ENCODE data around the gene FBXL2.
A peak's percentile ranks its signal among the peaks of the same experiment; 100 is the strongest.
"Not testable (repeated sequence)": the region's sequence is repeated elsewhere in the genome, so short reads cannot be mapped to it uniquely, and the experiment has no call there.

Gene FBXL2

DNA sequence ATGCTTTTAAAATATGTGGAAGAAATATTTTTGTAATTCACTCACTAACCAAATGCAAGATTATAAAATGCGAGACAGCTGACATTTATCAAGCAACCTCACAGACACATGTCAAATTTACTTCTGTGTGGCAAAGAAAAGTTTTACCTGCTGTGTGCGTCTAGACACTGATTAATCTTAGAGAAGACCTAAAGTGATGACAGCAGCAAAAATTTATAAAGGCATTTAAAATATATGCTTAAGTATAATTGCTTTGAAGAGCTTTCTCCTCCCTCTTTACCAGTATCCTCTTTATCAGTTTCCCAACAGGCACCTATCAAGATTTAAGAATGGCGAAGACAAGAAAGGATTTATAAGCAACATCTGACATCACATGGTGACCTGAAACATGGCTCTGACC lies 125.7 kb downstream of the FBXL2 start:
- TF ChIP-seq, protein P1, sequence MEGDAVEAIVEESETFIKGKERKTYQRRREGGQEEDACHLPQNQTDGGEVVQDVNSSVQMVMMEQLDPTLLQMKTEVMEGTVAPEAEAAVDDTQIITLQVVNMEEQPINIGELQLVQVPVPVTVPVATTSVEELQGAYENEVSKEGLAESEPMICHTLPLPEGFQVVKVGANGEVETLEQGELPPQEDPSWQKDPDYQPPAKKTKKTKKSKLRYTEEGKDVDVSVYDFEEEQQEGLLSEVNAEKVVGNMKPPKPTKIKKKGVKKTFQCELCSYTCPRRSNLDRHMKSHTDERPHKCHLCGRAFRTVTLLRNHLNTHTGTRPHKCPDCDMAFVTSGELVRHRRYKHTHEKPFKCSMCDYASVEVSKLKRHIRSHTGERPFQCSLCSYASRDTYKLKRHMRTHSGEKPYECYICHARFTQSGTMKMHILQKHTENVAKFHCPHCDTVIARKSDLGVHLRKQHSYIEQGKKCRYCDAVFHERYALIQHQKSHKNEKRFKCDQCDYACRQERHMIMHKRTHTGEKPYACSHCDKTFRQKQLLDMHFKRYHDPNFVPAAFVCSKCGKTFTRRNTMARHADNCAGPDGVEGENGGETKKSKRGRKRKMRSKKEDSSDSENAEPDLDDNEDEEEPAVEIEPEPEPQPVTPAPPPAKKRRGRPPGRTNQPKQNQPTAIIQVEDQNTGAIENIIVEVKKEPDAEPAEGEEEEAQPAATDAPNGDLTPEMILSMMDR (conservative IDR thresholded peaks at IDR 0.05; ENCODE audit: low read depth, low read length) = no peak
- no peak for DNase-seq (ENCODE audit: low read depth)
- no peak overlapping the region for H3K4me3 ChIP-seq (ENCODE audit: low read depth, low read length)

DNA sequence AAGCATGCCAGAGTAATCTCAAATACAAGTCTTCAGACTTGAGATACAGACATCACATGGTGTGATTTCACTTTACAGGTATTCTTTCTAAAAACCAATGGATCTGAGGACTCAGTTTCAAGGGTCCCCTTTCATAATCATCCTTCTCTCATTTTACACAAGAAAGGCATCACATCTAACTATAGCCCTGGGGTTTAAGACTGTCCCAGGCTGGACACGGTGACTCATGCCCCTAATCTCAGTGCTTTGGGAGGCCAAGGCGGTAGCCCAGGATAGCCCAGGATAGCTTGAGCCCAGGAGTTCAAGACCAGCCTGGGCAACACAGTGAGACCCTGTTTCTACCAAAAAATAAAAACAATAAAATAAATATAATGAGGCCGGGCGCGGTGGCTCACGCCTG lies 126.5 kb downstream of the FBXL2 start:
- TF ChIP-seq, protein P1 (conservative IDR thresholded peaks at IDR 0.05; ENCODE audit: low read depth, low read length) = no peak
- no peak overlapping the region for H3K4me3 ChIP-seq (ENCODE audit: low read depth, low read length)
- no peak for DNase-seq (ENCODE audit: low read depth)

DNA sequence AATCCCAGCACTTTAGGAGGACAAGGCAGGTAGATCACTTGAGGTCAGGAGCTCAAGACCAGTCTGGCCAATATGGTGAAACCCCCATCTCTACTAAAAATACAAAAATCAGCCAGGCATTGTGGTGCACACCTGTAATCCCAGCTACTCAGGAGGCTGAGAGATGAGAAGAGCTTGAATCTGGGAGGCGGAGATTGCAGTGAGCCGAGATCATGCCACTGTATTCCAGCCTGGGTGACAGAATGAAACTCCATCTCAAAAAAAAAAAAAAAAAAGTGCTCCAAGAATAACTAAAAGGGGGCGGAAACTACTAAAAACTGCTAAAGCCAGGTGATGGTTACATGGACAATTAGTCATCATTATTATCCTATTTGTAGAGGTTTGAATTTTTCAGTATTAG lies 133.6 kb downstream of the FBXL2 start:
- DNase-seq (ENCODE audit: low read depth); H3K4me3 ChIP-seq (ENCODE audit: low read depth, low read length): not testable (repeated sequence)

DNA sequence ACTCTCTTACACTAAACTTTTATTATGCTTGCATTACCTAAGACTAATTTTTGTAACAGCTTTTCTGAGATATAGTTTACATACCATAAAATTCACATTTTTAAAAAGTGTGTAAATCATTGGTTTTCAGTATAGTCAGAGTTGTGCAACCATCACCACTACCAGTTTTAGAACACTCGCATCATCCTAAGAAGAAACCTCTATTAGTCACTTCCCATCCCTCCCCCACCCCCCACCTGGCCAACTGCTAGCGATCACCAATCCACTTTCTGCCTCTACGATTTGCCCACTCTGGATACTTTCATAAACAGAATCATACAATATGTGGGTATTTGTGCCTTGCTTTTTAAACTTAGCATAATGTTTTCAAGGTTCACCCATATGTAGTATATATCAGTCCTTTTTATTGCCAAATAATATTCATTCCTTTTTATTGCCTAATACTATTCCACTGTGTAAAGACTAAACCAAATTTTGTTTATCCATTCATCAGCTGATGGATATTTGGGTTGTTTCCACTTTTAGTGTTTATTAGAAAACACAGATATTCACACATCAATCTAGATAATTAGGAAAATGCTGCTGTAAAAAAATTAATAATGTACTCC lies 139.9 kb downstream of the FBXL2 start:
- H3K4me3 ChIP-seq (ENCODE audit: low read depth, low read length) = no peak overlapping the region
- peak; percentile 65 for DNase-seq (ENCODE audit: low read depth)
- TF ChIP-seq, protein P1 (conservative IDR thresholded peaks at IDR 0.05; ENCODE audit: low read depth, low read length) = no peak

DNA sequence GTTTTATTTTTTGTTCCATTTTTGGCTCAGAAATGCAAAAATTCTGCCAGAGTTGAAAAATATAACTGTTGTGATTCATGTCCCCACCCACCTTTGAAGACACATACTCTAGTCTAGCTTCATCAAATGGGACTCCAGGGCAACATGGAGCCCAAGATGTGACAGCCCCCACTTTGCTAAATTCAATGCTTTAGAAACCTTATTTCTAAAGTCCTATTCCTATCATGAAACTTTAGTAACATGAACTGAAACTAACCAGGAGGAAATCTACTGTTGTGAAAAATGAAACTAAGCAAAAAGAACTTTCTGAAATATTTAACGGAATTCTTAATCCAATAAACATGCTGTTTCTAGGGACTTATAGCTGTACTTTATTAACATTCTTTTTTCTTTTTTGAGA lies 142.7 kb downstream of the FBXL2 start:
- no peak overlapping the region for H3K4me3 ChIP-seq (ENCODE audit: low read depth, low read length)
- TF ChIP-seq, protein P1 (conservative IDR thresholded peaks at IDR 0.05; ENCODE audit: low read depth, low read length) = no peak
- no peak for DNase-seq (ENCODE audit: low read depth)

DNA sequence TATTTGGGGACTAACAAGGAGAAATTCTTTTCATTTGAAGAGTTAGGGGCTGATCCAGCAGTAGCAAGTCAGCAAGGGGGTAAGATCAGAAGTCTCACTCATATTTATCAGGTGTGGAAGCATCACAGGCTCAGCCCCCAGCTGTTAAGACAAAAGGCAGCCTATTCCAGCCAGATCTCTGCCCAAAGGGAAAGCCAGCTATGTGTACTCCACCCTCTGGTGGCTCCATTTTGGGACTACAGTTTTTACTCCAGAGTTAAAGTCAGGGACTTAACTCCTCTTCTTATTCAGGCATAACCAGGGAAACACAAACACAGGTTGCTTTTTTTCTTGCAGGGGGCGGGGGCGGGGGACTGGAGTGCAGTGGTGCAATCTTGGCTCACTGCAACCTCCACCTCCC lies 143.7 kb downstream of the FBXL2 start:
- DNase-seq (ENCODE audit: low read depth) = peak; percentile 29
- TF ChIP-seq, protein P1 (conservative IDR thresholded peaks at IDR 0.05; ENCODE audit: low read depth, low read length) = peak; percentile 35
- H3K4me3 ChIP-seq (ENCODE audit: low read depth, low read length) = no peak overlapping the region

DNA sequence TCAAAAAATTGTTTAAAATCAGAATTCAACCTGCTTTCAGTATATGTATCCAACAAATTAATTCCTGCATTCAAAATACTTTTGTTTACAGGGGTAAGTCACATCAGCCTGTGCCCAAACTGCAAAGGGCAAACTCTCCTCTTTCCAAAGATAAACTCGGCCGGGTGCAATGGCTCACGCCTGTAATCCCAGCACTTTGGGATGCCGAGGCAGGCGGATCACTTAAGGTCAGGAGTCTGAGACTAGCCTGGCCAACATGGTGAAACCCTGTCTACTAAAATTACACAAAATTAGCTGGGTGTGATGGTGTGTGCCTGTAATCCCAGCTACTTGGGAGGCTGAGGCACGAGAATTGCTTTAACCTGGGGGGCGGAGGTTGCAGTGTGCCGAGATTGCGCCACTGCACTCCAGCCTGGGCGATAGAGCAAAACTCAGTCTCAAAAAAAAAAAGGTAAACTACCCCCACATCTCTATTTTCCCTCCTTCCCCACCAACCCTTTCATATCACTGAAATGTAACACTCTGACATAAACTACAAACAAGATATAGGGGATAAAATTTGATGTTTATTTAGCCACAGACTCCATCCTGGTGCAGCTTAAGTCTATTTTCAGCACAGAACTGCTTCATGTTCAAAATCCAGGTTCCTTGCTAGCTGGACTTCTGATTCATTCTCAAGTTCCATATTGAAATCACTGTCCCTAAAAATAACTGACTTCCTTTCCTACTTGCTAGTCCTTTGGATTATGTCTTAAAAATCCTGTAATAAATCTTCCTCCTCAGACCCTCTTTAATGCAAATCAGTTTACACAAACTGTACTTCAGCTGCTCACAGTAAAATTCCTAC lies 147.6 kb downstream of the FBXL2 start:
- no peak overlapping the region for H3K4me3 ChIP-seq (ENCODE audit: low read depth, low read length)
- DNase-seq (ENCODE audit: low read depth) = no peak
- TF ChIP-seq, protein P1 (conservative IDR thresholded peaks at IDR 0.05; ENCODE audit: low read depth, low read length) = no peak
